H1 (cell line): ENCODE measurements around the gene SCYL1. TPM values are rescaled to one million over a fixed set of nuclear protein-coding genes. Genes with fewer than 3 reads are reported as not detected.

ENCODE experiments used
- EP300 ChIP-seq, 2 experiments: IDR thresholded peaks; 1 replicate in 1 of 2; 2 replicates in 1 of 2; pipeline ENCODE4 v1.6.1; 2011 to 2012; ENCODE audit warnings: low read depth in 2 of 2, low read length in 2 of 2, mild to moderate bottlenecking in 2 of 2, borderline replicate concordance in 1 of 2, inconsistent platforms in 1 of 2, moderate library complexity in 1 of 2
- FOSL1 ChIP-seq: IDR thresholded peaks from 2 replicates; pipeline ENCODE4 v1.6.1; 2011; ENCODE audit warnings: mild to moderate bottlenecking, low read depth, low read length, moderate library complexity; ENCODE audit not compliant: insufficient read depth
- GTF2F1 ChIP-seq: IDR thresholded peaks from 2 replicates; pipeline ENCODE4 v1.6.1; 2012; ENCODE audit warnings: low read depth, low read length, improper control_type of control experiment, borderline replicate concordance
- HDAC2 ChIP-seq, 2 experiments: fragments of 300-600 bp in 1 of 2; sonication (generic) in 1 of 2; IDR thresholded peaks; 2 replicates each; pipeline ENCODE4 v1.6.1; 2011 to 2012; ENCODE audit warnings: low read depth in 2 of 2, low read length in 2 of 2, mild to moderate bottlenecking in 2 of 2, moderate library complexity in 2 of 2, borderline replicate concordance in 1 of 2, inconsistent platforms in 1 of 2
- HDAC6 ChIP-seq: IDR thresholded peaks from one replicate; pipeline ENCODE4 v1.7.1; 2012; ENCODE audit warnings: low read depth, mild to moderate bottlenecking, inconsistent platforms, low read length, moderate library complexity
- JUND ChIP-seq: IDR thresholded peaks from 2 replicates; pipeline ENCODE4 v1.6.1; 2011; ENCODE audit warnings: mild to moderate bottlenecking, improper control_type of control experiment, low read length
- POLR2AphosphoS5 ChIP-seq: IDR thresholded peaks from 2 replicates; pipeline ENCODE4 v1.6.1; 2011; ENCODE audit warnings: low read depth, low read length
- POU5F1 ChIP-seq: IDR thresholded peaks from 2 replicates; pipeline ENCODE4 v1.6.1; 2011; ENCODE audit warnings: low read depth, mild to moderate bottlenecking, low read length, moderate library complexity
- RBBP5 ChIP-seq: IDR thresholded peaks from 2 replicates; pipeline ENCODE4 v1.7.1; 2012; ENCODE audit warnings: low read depth, mild to moderate bottlenecking, inconsistent platforms, low read length, moderate library complexity, borderline replicate concordance
- RNF2 ChIP-seq: fragments of 200-900, 300-1000 bp; sonication (generic); IDR thresholded peaks from 2 replicates; pipeline ENCODE4 v1.7.1; 2016; ENCODE audit warnings: borderline replicate concordance, low read depth, mild to moderate bottlenecking, antibody characterized with exemption, low read length; ENCODE audit not compliant: poor library complexity, severe bottlenecking; ENCODE audit errors: missing control alignments
- SP2 ChIP-seq: IDR thresholded peaks from 2 replicates; pipeline ENCODE4 v1.6.1; 2012; ENCODE audit warnings: mild to moderate bottlenecking, low read length, inconsistent platforms
- SP4 ChIP-seq: IDR thresholded peaks from 2 replicates; pipeline ENCODE4 v1.6.1; 2012; ENCODE audit warnings: low read length, inconsistent platforms
- TAF1 ChIP-seq: IDR thresholded peaks from 2 replicates; pipeline ENCODE4 v1.6.1; 2011; ENCODE audit warnings: mild to moderate bottlenecking, low read depth, low read length
- TEAD4 ChIP-seq: IDR thresholded peaks from 2 replicates; pipeline ENCODE4 v1.6.1; 2012; ENCODE audit warnings: low read depth, low read length, inconsistent platforms, mixed read lengths
- YY1 ChIP-seq: IDR thresholded peaks from 2 replicates; pipeline ENCODE4 v1.6.1; 2011; ENCODE audit warnings: low read depth, mild to moderate bottlenecking, low read length
- polyA plus RNA-seq, 7 experiments: library from polyadenylated mRNA; depleted of rRNA in 3 of 7; stranded (reverse) in 5 of 7; unstranded in 2 of 7; fragments of >200 nt in 5 of 7; fragments of 200-250 nt in 2 of 7; gene quantifications; 1 replicate in 5 of 7; 2 replicates in 1 of 7; 4 replicates in 1 of 7; pipeline versions ENCODE4 v1.2.1 to v1.2.3, GENCODE V29; 2011 to 2013; ENCODE audit warnings: missing spikeins in 2 of 7, mixed read lengths in 2 of 7
- total RNA-seq: library from RNA; stranded (reverse); fragmentation: NEBNext Ultra II Directional; extraction: Animal tissue kit (Norgen Biotek cat#: 25700); gene quantifications from 2 replicates; pipeline ENCODE4 v1.2.1, GENCODE V29; 2021
- TF ChIP-seq, protein P1 (sequence below): IDR thresholded peaks from 2 replicates; pipeline ENCODE4 v1.6.1; 2012; ENCODE audit warnings: inconsistent platforms
- TF ChIP-seq, protein P2 (sequence below), 3 experiments: IDR thresholded peaks; 1 replicate in 2 of 3; 2 replicates in 1 of 3; pipeline versions ENCODE4 v1.5.1 to v1.6.1; 2011; ENCODE audit warnings: low read length in 3 of 3, mild to moderate bottlenecking in 3 of 3, inconsistent platforms in 2 of 3, low read depth in 1 of 3, moderate library complexity in 1 of 3; ENCODE audit not compliant: insufficient read depth in 1 of 3; ENCODE audit errors: control extremely low read depth in 1 of 3
- TF ChIP-seq, protein P3 (sequence below): IDR thresholded peaks from 2 replicates; pipeline ENCODE4 v1.6.1; 2012; ENCODE audit warnings: low read length, inconsistent platforms

Gene SCYL1
- total and polyA plus RNA-seq, 2 of the 8 experiments (the other 6 are each of a cell fraction or from before 2014, with no cell fraction given): 59.8 to 77.7 TPM

DNA sequence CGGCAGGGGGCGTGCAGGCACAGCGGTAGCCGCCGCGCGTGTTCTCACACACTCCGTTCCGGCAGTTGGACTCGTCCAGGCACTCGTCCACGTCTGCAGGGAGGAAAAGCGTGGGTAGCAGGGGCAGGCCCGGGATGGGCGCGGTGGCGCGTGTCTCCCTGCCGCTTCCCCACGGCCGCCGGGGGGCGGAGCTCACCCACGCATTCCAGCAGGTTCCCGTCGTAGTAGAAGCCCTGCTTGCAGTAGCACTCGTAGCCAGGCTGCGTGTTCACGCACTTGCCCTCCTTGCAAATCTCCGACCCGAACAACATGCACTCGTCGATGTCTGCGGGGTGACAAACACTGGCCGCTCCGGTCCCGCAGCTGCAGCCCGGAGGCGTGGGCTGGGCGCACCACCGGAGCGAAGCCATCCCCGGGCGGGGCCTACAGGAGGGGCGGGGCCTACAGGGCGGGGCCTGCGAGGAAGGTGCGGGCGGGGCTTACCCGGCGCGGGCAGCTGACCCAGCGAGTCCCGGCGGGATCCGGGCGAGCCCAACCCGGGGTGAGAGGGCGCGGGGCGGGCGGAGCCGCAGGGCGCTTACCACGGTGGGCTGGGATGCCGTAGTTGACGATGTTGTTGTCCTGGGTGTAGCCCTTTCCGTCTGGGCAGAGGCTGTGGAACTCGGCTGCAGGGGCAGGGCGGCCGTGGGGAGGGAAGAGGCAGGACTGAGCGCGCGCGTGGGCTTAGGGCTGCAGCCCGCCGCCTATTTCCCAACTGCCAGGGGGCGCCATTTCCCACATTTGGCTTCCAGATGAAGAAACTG lies 15.6 kb downstream of the SCYL1 start (continued):
- TF ChIP-seq EP300 (IDR thresholded peaks at IDR 0.05; ENCODE audit: borderline replicate concordance in 1 of 2, low read depth in 2 of 2, low read length in 2 of 2): no peak
- TF ChIP-seq JUND: no peak
- no peak for TF ChIP-seq TAF1
- no peak for TF ChIP-seq POU5F1
- TF ChIP-seq YY1: no peak
- no peak for TF ChIP-seq RBBP5
- no peak for TF ChIP-seq HDAC6
- TF ChIP-seq, protein P1, sequence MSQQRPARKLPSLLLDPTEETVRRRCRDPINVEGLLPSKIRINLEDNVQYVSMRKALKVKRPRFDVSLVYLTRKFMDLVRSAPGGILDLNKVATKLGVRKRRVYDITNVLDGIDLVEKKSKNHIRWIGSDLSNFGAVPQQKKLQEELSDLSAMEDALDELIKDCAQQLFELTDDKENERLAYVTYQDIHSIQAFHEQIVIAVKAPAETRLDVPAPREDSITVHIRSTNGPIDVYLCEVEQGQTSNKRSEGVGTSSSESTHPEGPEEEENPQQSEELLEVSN: no peak; the same call in 1 of the 2 replicates
- TF ChIP-seq RNF2: no peak
- peak in 1 of 2 experiments; percentile 75; a peak in 1 of 4 replicates for TF ChIP-seq HDAC2 (IDR thresholded peaks at IDR 0.05; ENCODE audit: borderline replicate concordance in 1 of 2, low read depth in 2 of 2, low read length in 2 of 2)
- TF ChIP-seq, protein P2, sequence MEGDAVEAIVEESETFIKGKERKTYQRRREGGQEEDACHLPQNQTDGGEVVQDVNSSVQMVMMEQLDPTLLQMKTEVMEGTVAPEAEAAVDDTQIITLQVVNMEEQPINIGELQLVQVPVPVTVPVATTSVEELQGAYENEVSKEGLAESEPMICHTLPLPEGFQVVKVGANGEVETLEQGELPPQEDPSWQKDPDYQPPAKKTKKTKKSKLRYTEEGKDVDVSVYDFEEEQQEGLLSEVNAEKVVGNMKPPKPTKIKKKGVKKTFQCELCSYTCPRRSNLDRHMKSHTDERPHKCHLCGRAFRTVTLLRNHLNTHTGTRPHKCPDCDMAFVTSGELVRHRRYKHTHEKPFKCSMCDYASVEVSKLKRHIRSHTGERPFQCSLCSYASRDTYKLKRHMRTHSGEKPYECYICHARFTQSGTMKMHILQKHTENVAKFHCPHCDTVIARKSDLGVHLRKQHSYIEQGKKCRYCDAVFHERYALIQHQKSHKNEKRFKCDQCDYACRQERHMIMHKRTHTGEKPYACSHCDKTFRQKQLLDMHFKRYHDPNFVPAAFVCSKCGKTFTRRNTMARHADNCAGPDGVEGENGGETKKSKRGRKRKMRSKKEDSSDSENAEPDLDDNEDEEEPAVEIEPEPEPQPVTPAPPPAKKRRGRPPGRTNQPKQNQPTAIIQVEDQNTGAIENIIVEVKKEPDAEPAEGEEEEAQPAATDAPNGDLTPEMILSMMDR (IDR thresholded peaks at IDR 0.05; ENCODE audit: control extremely low read depth in 1 of 3, insufficient read depth in 1 of 3, low read depth in 1 of 3, low read length in 3 of 3): peak in 2 of 3 experiments; percentile 75 to 88; a peak in 3 of 4 replicates
- no peak for TF ChIP-seq SP2
- peak; percentile 68; the same call in 1 of the 2 replicates for TF ChIP-seq POLR2AphosphoS5
- no peak for TF ChIP-seq FOSL1
- TF ChIP-seq, protein P3, sequence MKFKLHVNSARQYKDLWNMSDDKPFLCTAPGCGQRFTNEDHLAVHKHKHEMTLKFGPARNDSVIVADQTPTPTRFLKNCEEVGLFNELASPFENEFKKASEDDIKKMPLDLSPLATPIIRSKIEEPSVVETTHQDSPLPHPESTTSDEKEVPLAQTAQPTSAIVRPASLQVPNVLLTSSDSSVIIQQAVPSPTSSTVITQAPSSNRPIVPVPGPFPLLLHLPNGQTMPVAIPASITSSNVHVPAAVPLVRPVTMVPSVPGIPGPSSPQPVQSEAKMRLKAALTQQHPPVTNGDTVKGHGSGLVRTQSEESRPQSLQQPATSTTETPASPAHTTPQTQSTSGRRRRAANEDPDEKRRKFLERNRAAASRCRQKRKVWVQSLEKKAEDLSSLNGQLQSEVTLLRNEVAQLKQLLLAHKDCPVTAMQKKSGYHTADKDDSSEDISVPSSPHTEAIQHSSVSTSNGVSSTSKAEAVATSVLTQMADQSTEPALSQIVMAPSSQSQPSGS: no peak
- TF ChIP-seq SP4: no peak
- peak; percentile 75 for TF ChIP-seq TEAD4
- TF ChIP-seq GTF2F1: peak; percentile 71; the same call in 1 of the 2 replicates
